Kidney epithelial cell (primary cell): Measurements from ENCODE around the gene LAYN. TPM values are rescaled to one million over a fixed set of nuclear protein-coding genes. Genes with fewer than 3 reads are reported as not detected.

Experiments used
- DNase-seq: peaks from one replicate; pipeline ENCODE4 v3.0.0-alpha.2; 2010; ENCODE audit warnings: low read depth
- H3K27me3 ChIP-seq: 2 replicates; pipeline ENCODE4 v1.6.0; 2011; ENCODE audit warnings: low read length; ENCODE audit not compliant: control insufficient read depth, insufficient read depth
- H3K36me3 ChIP-seq: 2 replicates; pipeline ENCODE4 v1.5.1; 2011; ENCODE audit warnings: low read length; ENCODE audit not compliant: control insufficient read depth, insufficient read depth
- H3K4me3 ChIP-seq: 2 replicates; pipeline ENCODE4 v1.5.1; 2011; ENCODE audit warnings: low read depth, mild to moderate bottlenecking, control low read depth, low read length
- CTCF ChIP-seq: IDR thresholded peaks from 2 replicates; pipeline ENCODE4 v1.5.1; 2011; ENCODE audit warnings: mild to moderate bottlenecking, moderate library complexity, low read length, control low read depth, inconsistent platforms; ENCODE audit not compliant: insufficient read depth, poor library complexity, severe bottlenecking
- total RNA-seq: library from RNA; depleted of rRNA; stranded (reverse); fragments of >200 nt; gene quantifications from 2 replicates; pipeline ENCODE4 v1.2.3, GENCODE V29; 2015

Gene LAYN
- total RNA-seq, 1 donor from 2014 or later, result 29.1 TPM

- no peak for DNase-seq
- no peak overlapping the region for H3K4me3 ChIP-seq
- no peaks in the 10 kb centered on the region for H3K27me3 ChIP-seq
- H3K36me3 ChIP-seq, result no peaks in the 10 kb centered on the region
- peak; percentile 79 for TF ChIP-seq CTCF
These were observed 24.7 kb downstream of the LAYN start for GRCh38 chr11:111565114-111565720.

GRCh38 chr11:111566324-111566723 is 25.8 kb downstream of the LAYN start:
- no peak for DNase-seq
- Histone ChIP-seq H3K4me3 (no peak overlapping the region), H3K27me3 (no peaks in the 10 kb centered on the region), H3K36me3 (no peaks in the 10 kb centered on the region)
- no peak for TF ChIP-seq CTCF

GRCh38 chr11:111569476-111569875 is 29.0 kb downstream of the LAYN start:
- TF ChIP-seq CTCF, result no peak
- H3K4me3 ChIP-seq, result no peak overlapping the region
- DNase-seq, result no peak
- H3K27me3 ChIP-seq, result no peaks in the 10 kb centered on the region
- no peaks in the 10 kb centered on the region for H3K36me3 ChIP-seq

GRCh38 chr11:111570796-111571195 is 30.3 kb downstream of the LAYN start:
- Histone ChIP-seq H3K4me3 (no peak overlapping the region), H3K27me3 (no peaks in the 10 kb centered on the region), H3K36me3 (no peaks in the 10 kb centered on the region)
- no peak for DNase-seq
- TF ChIP-seq CTCF, result no peak

GRCh38 chr11:111571829-111572501 is 31.4 kb downstream of the LAYN start:
- Histone ChIP-seq H3K27me3 (no peaks in the 10 kb centered on the region), H3K36me3 (no peaks in the 10 kb centered on the region), H3K4me3 (no peak overlapping the region)
- no peak for TF ChIP-seq CTCF
- DNase-seq, result no peak

GRCh38 chr11:111572581-111572980 is 32.1 kb downstream of the LAYN start:
- Histone ChIP-seq H3K36me3 (no peaks in the 10 kb centered on the region), H3K27me3 (no peaks in the 10 kb centered on the region), H3K4me3 (no peak overlapping the region)
- no peak for TF ChIP-seq CTCF
- DNase-seq, result no peak
